Measurements from ENCODE around the gene OR56A5. TPM values are rescaled to one million over a fixed set of nuclear protein-coding genes. Genes with fewer than 3 reads are reported as not detected.
A peak's percentile ranks its signal among the peaks of the same experiment; 100 is the strongest.

OR56A5 gene
- total and polyA plus RNA-seq, 2 experiments from 2014 or later: not detected

DNA sequence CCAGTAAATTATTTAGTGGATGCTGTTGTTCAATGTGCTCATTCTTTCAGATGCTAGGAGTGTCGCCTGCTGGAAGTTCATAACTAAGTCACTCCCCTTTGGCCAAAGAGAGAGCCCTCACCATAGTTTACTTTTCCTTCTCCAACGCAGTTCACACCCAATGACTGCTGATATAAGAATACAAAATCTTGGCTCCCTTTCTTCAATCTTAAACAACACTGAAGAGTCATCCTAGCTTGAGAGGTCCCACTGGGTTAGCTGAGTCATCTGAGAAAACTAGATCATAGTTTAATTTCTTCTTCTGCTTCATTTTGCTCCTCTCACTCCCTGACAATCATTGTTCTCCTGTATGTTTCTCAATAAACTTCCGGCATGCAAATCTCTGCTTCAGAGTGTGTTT is 23.9 kb upstream of the OR56A5 start:
- H3K4me1 ChIP-seq (ENCODE audit: insufficient read depth): peaks cover 6% of the 10 kb centered on the region; the same call in 1 of the 2 replicates
- H3K4me3 ChIP-seq: no peak overlapping the region
- in situ Hi-C loops (cut with MboI): no loop called here
- no peaks in the 10 kb centered on the region for H3K79me2 ChIP-seq (ENCODE audit: insufficient read depth)
- no peak overlapping the region for H3K4me2 ChIP-seq (ENCODE audit: unreplicated experiment)
- H3K9me3 ChIP-seq (ENCODE audit: low read depth): no peaks in the 10 kb centered on the region
- no peaks in the 10 kb centered on the region for H3K36me3 ChIP-seq (ENCODE audit: low read depth)
- H3K27me3 ChIP-seq (replicated peaks; ENCODE audit: insufficient read depth): 0 out of 2 replicates have a peak, but pooled peaks cover 8% of the 10 kb centered on the region
- H3K9me2 ChIP-seq (ENCODE audit: insufficient read depth): no peaks in the 10 kb centered on the region
- DNase-seq: peak; percentile 68
- H3K9ac ChIP-seq: no peak overlapping the region
- TF ChIP-seq EZH2phosphoT487 (IDR thresholded peaks at IDR 0.05; ENCODE audit: insufficient read depth, low read depth) (no peak), EZH2 (IDR thresholded peaks at IDR 0.05; ENCODE audit: insufficient read depth, poor library complexity, severe bottlenecking) (no peak)
- H4K20me1 ChIP-seq (ENCODE audit: insufficient read depth): no peaks in the 10 kb centered on the region
- 13 to 16% methylated on average over 3 of the region's 3 CpGs for WGBS, 2 experiments (ENCODE audit: low coverage in 1 of 2, low lambda C conversion rate in 2 of 2, missing lambda C conversion rate in 2 of 2)
- no peaks in the 10 kb centered on the region for H3F3A ChIP-seq (ENCODE audit: insufficient read depth)
- H2AFZ ChIP-seq: no peak overlapping the region
- H3K27ac ChIP-seq: no peak overlapping the region

DNA sequence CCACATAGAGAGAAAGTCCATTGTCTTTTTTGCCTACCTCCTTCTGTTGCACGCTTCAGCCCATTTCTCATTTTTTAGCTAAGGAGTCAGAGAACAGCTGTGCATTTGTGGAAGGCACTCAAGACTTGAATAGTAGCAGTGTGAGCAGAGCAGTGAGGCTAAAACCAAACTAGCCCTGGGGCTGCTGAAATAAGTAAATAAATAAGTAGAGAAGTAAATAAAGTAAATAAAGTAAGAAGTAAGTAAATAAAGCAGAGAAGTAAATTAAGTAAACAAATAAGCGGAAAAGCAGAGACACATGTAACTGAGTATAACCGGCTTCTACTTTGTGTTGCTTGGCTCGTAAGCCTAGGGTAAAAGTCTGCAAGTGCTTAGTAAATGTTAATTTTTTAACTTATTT is 20.9 kb upstream of the OR56A5 start:
- in situ Hi-C loops (cut with MboI): no loop called here
- Histone ChIP-seq H3F3A (ENCODE audit: insufficient read depth) (no peaks in the 10 kb centered on the region), H3K9me3 (ENCODE audit: low read depth) (no peaks in the 10 kb centered on the region), H3K9me2 (ENCODE audit: insufficient read depth) (no peaks in the 10 kb centered on the region), H3K27ac (no peak overlapping the region), H3K4me1 (ENCODE audit: insufficient read depth) (peaks cover 6% of the 10 kb centered on the region; the same call in 1 of the 2 replicates), H3K36me3 (ENCODE audit: low read depth) (no peaks in the 10 kb centered on the region), H4K20me1 (ENCODE audit: insufficient read depth) (no peaks in the 10 kb centered on the region), H2AFZ (no peak overlapping the region), H3K27me3 (replicated peaks; ENCODE audit: insufficient read depth) (0 out of 2 replicates have a peak, but pooled peaks cover 8% of the 10 kb centered on the region), H3K4me3 (no peak overlapping the region), H3K79me2 (ENCODE audit: insufficient read depth) (no peaks in the 10 kb centered on the region), H3K9ac (no peak overlapping the region), H3K4me2 (ENCODE audit: unreplicated experiment) (no peak overlapping the region)
- TF ChIP-seq EZH2 (IDR thresholded peaks at IDR 0.05; ENCODE audit: insufficient read depth, poor library complexity, severe bottlenecking) (no peak), EZH2phosphoT487 (IDR thresholded peaks at IDR 0.05; ENCODE audit: insufficient read depth, low read depth) (no peak)
- DNase-seq: no peak
- 44 to 47% methylated on average over 4 of the region's 4 CpGs for WGBS, 2 experiments (ENCODE audit: low coverage in 1 of 2, low lambda C conversion rate in 2 of 2, missing lambda C conversion rate in 2 of 2)

DNA sequence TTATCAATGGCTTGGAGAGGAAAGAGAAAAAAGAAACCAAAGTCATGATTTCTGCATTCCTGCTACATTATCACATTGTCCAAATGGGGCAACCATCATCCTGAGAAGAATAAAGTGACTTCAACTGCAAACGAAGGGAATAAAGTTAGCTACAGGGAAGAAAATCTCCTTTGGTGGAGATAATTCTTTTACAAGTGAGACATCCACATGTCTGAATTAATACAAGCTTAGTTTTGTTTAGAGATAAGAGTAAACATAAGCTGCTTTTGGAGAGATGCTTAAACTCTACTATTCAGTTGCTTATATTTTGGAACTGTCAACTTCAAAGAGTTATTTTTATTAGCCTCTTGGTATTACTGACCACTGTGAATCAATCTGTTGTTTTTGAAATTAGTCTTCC is 18.6 kb upstream of the OR56A5 start, which contains the start of gene OR52L1:
OR52L1 (minus strand) TSS at position 101 of the 400 bp plus-strand sequence; CDS start at position 46, 55 bp downstream.
- Histone ChIP-seq H3K79me2 (ENCODE audit: insufficient read depth) (no peaks in the 10 kb centered on the region), H3K36me3 (ENCODE audit: low read depth) (no peaks in the 10 kb centered on the region), H3F3A (ENCODE audit: insufficient read depth) (no peaks in the 10 kb centered on the region), H3K4me2 (ENCODE audit: unreplicated experiment) (no peak within 1 kb of the TSS), H4K20me1 (ENCODE audit: insufficient read depth) (no peaks in the 10 kb centered on the region), H3K9me3 (ENCODE audit: low read depth) (no peaks in the 10 kb centered on the region), H3K9ac (no peak within 1 kb of the TSS), H2AFZ (no peak within 1 kb of the TSS), H3K27me3 (replicated peaks; ENCODE audit: insufficient read depth) (0 out of 2 replicates have a peak, but pooled peaks cover 8% of the 10 kb centered on the region), H3K27ac (no peak within 1 kb of the TSS), H3K4me1 (ENCODE audit: insufficient read depth) (no peaks in the 10 kb centered on the region), H3K9me2 (ENCODE audit: insufficient read depth) (no peaks in the 10 kb centered on the region), H3K4me3 (no peak within 1 kb of the TSS)
- DNase-seq: no peak
- TF ChIP-seq EZH2phosphoT487 (IDR thresholded peaks at IDR 0.05; ENCODE audit: insufficient read depth, low read depth) (no peak), EZH2 (IDR thresholded peaks at IDR 0.05; ENCODE audit: insufficient read depth, poor library complexity, severe bottlenecking) (no peak)
- WGBS, 2 experiments (ENCODE audit: low coverage in 1 of 2, low lambda C conversion rate in 2 of 2, missing lambda C conversion rate in 2 of 2): 13 to 15% methylated on average over 1 of the region's 1 CpG
- in situ Hi-C loops (cut with MboI): no loop called here

DNA sequence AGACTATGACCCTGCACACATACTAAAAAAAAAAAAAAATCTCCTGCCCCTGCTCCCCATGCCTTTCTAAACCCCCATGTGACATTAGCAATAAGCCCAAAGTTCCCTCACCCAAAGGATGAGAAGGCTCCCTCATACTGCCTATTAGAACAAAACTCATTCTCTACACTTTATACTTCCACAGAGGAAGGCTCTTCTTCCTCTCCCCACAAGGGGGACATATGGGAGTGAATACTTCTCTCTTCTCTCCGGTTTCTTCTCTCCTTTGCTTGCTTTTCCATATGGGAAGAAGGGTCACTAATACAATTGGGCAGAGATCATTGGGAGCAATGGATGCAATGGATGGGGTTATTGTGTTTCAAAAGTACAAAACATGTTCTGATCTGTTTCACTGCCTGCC is 15.1 kb upstream of the OR56A5 start:
- Histone ChIP-seq H3K27ac (no peak overlapping the region), H3K4me2 (ENCODE audit: unreplicated experiment) (no peak overlapping the region)

More for the DNA sequence above, 15.1 kb upstream of the OR56A5 start:
- Histone ChIP-seq H3F3A (ENCODE audit: insufficient read depth) (no peaks in the 10 kb centered on the region), H3K27me3 (replicated peaks; ENCODE audit: insufficient read depth) (no peaks in the 10 kb centered on the region), H3K9me2 (ENCODE audit: insufficient read depth) (no peaks in the 10 kb centered on the region), H3K4me1 (ENCODE audit: insufficient read depth) (no peaks in the 10 kb centered on the region), H4K20me1 (ENCODE audit: insufficient read depth) (no peaks in the 10 kb centered on the region), H3K9ac (no peak overlapping the region), H3K79me2 (ENCODE audit: insufficient read depth) (no peaks in the 10 kb centered on the region), H3K4me3 (no peak overlapping the region), H3K36me3 (ENCODE audit: low read depth) (no peaks in the 10 kb centered on the region), H3K9me3 (ENCODE audit: low read depth) (no peaks in the 10 kb centered on the region), H2AFZ (no peak overlapping the region)
- DNase-seq: no peak
- WGBS, 2 experiments (ENCODE audit: low coverage in 1 of 2, low lambda C conversion rate in 2 of 2, missing lambda C conversion rate in 2 of 2): 0 to 4% methylated on average over 1 of the region's 1 CpG
- in situ Hi-C loops (cut with MboI): no loop called here
- no peak for TF ChIP-seq EZH2phosphoT487 (IDR thresholded peaks at IDR 0.05; ENCODE audit: insufficient read depth, low read depth)
- TF ChIP-seq EZH2 (IDR thresholded peaks at IDR 0.05; ENCODE audit: insufficient read depth, poor library complexity, severe bottlenecking): no peak
